Fibroblast of skin of scalp (primary cell): ENCODE data around the gene EPG5.
"Not testable (repeated sequence)": the region's sequence is repeated elsewhere in the genome, so short reads cannot be mapped to it uniquely, and the experiment has no call there.

Source experiments
- DNase-seq: peaks from one replicate; pipeline ENCODE4 v3.0.0-alpha.2; 2013

Gene EPG5

GRCh38 chr18:45865466-45865865 lies 101.7 kb downstream of the EPG5 start:
- DNase-seq = no peak

DNA sequence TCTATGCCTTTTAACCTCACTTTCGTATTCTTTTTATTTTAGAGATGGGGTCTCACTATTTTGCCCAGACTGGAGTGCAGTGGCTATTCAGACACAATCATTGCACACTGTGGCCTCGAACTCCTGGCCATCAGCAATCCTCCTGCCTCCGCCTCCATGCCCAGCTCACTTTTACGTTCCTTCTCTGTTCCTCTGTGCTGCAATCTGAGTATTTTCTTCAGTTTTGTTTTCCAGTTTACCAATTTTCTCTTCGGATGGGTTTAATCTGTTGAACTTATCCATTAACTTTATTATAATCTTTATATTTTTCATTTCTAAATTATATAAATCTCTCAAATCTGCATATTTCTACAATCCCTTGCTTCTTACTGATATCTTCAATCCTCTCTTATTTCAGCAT lies 103.0 kb downstream of the EPG5 start:
- no peak for DNase-seq

DNA sequence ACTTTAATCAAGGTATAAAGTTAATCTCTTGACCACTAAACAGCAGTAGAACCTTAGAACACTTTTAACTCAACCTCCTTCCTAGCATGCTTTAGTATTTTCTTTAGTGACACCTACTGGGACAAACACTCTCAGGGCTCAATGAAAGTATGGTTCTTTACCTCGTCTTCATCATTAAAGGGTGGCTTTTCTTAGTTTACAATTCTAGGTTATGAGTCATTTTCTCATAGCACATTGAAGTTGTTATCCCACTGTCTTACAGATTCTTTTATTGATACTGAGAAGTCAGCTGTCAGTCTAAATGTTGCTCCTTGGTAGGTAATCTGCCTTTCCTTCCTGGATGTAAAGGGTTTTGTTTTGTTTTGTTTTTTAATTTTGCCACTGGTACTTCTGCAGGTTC lies 103.7 kb downstream of the EPG5 start:
- no peak for DNase-seq

GRCh38 chr18:45861926-45862325 lies 105.2 kb downstream of the EPG5 start:
- DNase-seq = peak; percentile 22

DNA sequence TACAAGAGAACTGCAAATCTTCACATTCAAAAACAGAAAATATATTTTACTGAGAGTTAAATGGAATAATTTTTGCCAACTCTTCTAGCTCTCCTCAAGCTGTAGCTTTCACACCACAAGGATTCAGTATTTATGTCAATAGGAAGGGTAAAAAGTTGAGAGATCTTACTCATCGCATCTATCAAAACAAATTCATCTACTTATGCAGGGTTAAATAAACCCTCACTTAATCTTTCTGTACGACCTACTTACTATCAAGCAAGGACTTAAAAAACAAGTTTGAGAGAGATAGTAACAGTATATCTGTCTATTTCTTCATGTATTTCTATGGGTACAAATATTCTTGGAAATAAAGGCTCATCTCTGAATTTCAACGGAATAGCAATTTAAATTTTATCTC lies 106.2 kb downstream of the EPG5 start:
- DNase-seq = no peak

- no peak for DNase-seq
Observed at GRCh38 chr18:45860492-45860891, 106.6 kb downstream of the EPG5 start.

DNA sequence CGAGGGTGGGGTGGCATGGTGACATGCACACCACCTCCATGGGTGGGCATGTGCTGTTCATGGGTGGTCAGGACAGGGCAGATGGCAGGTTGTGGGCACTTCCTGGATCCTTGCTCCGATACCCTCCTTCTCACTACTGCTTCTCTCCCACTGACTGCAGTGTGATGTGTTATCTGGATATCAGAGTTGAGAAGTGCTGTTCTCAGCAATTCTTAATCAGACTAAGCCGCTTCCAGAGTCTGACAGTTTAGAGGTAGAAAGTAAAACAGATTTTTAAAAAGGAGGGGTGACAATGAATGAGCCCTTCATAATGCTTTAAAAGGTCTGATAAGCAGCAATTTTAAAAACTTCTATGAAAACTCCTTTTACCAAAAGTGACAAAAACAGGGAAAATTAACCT lies 107.8 kb downstream of the EPG5 start:
- DNase-seq = no peak

DNA sequence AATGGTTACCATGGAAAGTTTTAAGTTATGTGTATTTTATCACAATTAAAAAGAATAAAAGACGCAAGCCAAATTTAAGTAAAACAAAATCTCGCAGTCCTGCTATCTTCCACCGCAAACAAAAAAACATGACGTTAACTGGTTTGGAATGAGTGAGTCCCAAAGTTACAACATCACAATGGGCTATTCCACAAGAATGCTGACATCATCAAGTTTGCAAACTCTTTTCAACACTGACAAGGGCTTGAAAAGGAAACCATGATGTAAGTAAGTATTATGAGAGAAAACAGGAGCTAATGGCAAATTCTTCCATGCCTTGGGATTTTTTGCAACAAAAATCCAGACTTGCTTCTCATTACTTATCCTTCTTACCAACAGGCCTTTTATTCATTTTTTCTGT lies 110.6 kb downstream of the EPG5 start:
- DNase-seq = peak; percentile 60

DNA sequence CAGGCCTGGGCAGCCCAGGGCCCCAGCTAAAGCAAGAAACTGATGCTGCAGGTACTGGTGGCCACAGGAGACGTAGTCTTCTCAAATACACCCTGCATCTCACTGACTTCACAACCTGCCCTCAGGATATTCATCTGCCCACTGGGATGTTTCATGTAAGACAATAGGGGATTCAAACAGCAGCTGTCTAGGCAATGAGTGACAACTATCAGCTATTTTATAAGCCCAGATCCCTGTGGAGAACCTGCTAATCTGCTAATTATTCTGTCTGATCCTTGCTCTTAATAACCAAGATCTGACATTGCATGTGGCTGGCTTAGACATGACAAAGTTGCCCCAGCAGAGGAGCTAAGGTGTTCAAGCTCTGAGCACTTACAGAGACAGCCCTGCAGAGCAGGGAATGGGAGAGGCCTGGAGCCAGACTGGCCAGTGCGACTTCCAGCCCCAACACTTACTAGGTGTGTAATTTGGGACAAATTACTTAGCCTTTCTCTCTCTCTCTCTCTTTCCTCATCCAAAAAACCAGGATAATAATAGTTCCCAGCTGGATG lies 113.0 kb downstream of the EPG5 start:
- DNase-seq = no peak

DNA sequence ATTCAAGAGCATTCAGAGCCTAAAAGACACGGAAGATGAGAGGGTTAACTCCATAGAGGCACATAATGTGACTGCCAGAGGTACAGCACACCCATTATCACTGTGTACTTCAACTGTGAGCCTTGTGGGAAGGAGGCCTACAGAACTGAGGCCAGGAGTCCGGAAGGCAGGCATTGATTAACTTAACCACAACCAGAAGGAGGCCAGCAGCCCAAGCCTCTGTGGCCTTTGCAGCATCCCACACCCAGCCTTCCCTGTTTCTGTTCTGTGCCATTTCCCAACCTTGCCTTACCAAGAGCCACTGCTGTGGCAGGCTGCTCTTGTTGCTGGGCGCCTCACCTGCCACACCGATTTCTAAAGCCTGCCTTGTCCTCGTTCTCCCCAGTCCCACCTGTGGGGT lies 114.5 kb downstream of the EPG5 start:
- DNase-seq = no peak

- no peak for DNase-seq
Observed at GRCh38 chr18:45851161-45851925, 115.8 kb downstream of the EPG5 start.

DNA sequence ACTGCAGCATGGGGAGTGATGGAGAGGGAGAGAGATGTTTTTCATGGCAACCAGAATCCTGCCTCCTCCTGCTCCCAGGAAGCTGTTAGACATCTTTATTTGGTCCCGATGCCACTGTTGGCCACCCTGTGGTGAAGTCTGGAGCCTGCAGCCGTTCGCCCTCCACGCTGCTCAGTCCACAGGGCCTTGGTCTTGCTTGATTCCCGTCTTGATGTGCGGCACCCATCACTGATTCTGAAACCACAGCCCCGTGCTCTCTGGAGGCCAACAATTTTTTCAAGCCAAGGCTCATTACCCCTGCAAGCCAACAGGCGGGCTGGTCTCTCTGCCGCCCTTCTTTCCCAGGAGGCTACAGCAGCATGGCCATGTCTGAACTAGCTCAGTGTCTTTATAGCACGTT lies 117.1 kb downstream of the EPG5 start:
- DNase-seq = peak; percentile 22

- DNase-seq = no peak
Observed at GRCh38 chr18:45849529-45849928, 117.6 kb downstream of the EPG5 start.

DNA sequence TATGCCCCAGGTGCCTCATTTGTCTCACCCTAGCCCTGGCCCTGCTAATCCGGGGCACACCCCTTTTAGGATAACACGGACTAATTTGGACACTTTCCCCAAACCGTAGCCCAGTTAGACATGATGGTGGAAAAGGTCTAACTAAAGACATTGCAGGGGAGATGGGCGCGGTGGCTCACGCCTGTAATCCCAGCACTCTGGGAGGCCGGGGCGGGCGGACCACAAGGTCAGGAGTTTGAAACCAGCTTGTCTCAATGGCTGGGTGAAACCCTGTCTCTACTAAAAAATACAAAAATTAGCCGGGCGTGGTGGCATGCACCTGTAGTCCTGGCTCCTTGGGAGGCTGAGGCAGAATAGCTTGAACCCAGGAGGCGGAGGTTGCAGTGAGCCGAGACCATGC lies 118.5 kb downstream of the EPG5 start:
- not testable (repeated sequence) for DNase-seq

DNA sequence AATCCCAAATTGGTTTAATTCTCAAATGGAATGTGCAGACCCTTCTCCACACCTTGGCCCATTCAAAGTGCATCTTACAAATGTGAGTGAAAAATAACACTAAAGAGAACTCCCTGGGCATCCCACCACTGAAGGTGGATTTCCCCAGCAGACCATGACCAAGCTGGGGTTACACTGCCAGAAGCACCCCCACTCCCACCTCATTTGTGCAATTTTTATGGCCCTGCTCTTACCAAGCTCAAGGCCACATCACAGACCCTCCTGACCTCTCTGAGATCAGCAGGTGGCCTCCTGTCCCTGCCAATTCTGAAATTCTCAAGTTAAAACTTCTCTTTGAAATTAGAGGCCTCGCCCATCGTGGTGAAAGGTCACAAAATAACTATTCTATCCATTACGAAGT lies 120.0 kb downstream of the EPG5 start:
- DNase-seq = no peak

- DNase-seq = no peak
Observed at GRCh38 chr18:45845410-45845809, 121.7 kb downstream of the EPG5 start.

- DNase-seq = no peak
Observed at GRCh38 chr18:45844938-45845337, 122.2 kb downstream of the EPG5 start.

GRCh38 chr18:45843019-45843418 lies 124.1 kb downstream of the EPG5 start:
- no peak for DNase-seq

- DNase-seq = no peak
Observed at GRCh38 chr18:45841765-45842442, 125.2 kb downstream of the EPG5 start.

DNA sequence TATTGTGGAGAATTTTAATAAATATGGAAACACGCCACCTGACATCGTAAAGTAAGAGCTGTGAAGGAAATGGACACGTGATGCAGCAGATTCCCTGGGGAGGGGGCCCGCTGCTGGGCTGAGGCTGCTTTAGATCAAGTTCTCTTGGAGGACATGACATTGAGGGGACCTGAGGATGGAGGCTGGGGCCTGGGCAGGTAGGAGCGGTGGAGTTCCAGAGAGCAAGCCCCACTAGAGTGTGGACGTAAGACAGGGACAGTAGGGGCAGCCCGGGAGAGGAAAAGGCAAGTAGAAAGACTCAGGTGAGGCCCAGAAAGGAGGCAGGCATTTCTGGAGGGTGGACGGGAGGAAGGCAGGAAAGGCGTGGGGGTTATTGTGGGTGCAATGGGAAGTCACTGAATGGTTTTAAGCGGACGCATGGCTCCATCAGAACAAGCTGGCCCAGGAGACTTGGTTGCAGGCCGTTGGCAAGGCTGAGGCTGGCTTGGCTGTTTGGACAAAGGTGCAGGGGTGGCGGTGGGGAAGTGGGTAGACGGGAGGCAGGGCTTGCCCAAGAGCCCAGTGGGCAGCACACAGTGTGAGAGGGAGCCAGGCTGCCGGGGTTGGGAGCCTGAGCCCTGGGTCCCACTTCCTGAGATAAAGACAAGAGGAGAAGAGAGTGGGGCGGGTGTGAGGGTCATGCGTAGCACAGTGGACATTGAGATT lies 125.9 kb downstream of the EPG5 start:
- DNase-seq = no peak

DNA sequence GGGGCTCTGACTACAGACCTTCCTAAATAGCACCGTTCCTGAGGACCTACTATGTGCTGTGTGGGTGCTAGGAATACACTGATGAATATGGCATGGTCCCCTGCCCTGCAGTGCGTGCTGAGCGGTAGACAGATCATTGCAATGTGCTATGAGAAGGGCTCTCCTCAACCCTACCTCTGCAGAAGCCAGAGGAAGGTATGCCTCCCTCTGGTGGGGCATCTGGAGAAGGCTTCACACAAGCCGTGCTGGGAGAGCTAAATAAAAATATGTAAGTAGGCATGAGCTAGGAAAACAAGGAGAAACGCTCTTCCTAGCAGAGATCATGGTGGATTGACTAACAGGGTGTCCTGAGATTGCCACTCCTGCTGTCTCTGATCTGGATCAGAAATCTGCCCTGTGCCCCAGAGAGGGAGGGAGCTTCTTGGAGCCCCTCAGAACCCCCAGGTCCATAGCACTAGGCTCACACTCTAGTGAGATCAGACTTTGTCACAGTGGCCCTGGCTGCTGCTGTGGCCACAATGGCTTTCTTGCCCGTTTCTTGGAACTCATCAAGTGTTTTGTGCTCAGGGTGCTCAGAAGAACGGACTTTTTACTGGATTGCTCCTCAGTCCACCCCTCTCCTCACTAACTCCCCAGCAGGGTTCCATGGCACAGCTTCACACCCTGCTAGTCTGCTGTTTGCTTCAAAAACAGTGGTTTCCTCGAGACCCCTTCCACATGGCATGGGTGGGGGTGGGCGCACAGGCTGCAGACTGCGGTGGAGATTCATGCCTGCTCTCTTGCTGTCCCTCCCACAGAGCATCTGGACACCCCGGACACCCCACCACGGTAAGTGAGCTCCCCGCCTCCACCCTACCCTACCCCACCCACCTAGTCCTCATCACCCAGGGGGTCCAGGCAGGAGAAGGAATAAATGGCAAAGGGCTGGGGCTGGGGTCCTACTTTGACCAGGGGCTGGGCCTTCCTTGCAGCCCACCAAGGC lies 127.4 kb downstream of the EPG5 start:
- DNase-seq = peak; percentile 79
